ENCODE results near the gene OR6J1.
"Not testable (repeated sequence)": the region's sequence is repeated elsewhere in the genome, so short reads cannot be mapped to it uniquely, and the experiment has no call there.

The OR6J1 gene

GRCh38 chr14:22606380-22606779 is 37.8 kb downstream of the OR6J1 start:
- DNase-seq (ENCODE audit: low read depth) = no peak

GRCh38 chr14:22602862-22603261 is 41.3 kb downstream of the OR6J1 start:
- DNase-seq (ENCODE audit: low read depth) = peak; percentile 81

GRCh38 chr14:22601996-22602395 is 42.2 kb downstream of the OR6J1 start:
- no peak for DNase-seq (ENCODE audit: low read depth)

- no peak for DNase-seq (ENCODE audit: low read depth)
Observed at GRCh38 chr14:22601456-22601855, 42.7 kb downstream of the OR6J1 start.

GRCh38 chr14:22600027-22600426 is 44.1 kb downstream of the OR6J1 start:
- no peak for DNase-seq (ENCODE audit: low read depth)

- no peak for DNase-seq (ENCODE audit: low read depth)
Observed at GRCh38 chr14:22599349-22599748, 44.8 kb downstream of the OR6J1 start.

GRCh38 chr14:22598896-22599244 is 45.3 kb downstream of the OR6J1 start:
- DNase-seq (ENCODE audit: low read depth) = peak; percentile 79

GRCh38 chr14:22598099-22598895 is 45.9 kb downstream of the OR6J1 start, which contains the start of gene ABHD4:
Gene ABHD4, plus strand, starts transcription at chr14:22598300. Its CDS starts 7 bp downstream, at chr14:22598307.
- DNase-seq (ENCODE audit: low read depth) = peak; percentile 71

- no peak for DNase-seq (ENCODE audit: low read depth)
Observed at GRCh38 chr14:22597771-22598098, 46.4 kb downstream of the OR6J1 start.

GRCh38 chr14:22597265-22597664 is 46.9 kb downstream of the OR6J1 start:
- no peak for DNase-seq (ENCODE audit: low read depth)

GRCh38 chr14:22596354-22596879 is 47.7 kb downstream of the OR6J1 start:
- DNase-seq (ENCODE audit: low read depth) = no peak

GRCh38 chr14:22594156-22594716 is 49.9 kb downstream of the OR6J1 start:
- peak; percentile 35 for DNase-seq (ENCODE audit: low read depth)

GRCh38 chr14:22593601-22594000 is 50.6 kb downstream of the OR6J1 start:
- no peak for DNase-seq (ENCODE audit: low read depth)

GRCh38 chr14:22593189-22593588 is 51.0 kb downstream of the OR6J1 start:
- DNase-seq (ENCODE audit: low read depth) = no peak

- DNase-seq (ENCODE audit: low read depth) = peak; percentile 99
Observed at GRCh38 chr14:22589096-22589839, 54.9 kb downstream of the OR6J1 start, which contains the start of gene DAD1. Gene DAD1, minus strand, starts transcription at chr14:22589224. Its CDS starts 67 bp downstream, at chr14:22589157.

GRCh38 chr14:22588526-22589095 is 55.5 kb downstream of the OR6J1 start:
- no peak for DNase-seq (ENCODE audit: low read depth)

- DNase-seq (ENCODE audit: low read depth) = not testable (repeated sequence)
Observed at GRCh38 chr14:22587677-22588422, 56.3 kb downstream of the OR6J1 start.

GRCh38 chr14:22587247-22587646 is 56.9 kb downstream of the OR6J1 start:
- no peak for DNase-seq (ENCODE audit: low read depth)

- no peak for DNase-seq (ENCODE audit: low read depth)
Observed at GRCh38 chr14:22583994-22584393, 60.2 kb downstream of the OR6J1 start.
